KMS-11 (cell line): ENCODE results near the gene ZFYVE9.
A peak's percentile ranks its signal among the peaks of the same experiment; 100 is the strongest.

Source experiments
- H2AFZ ChIP-seq: fragments of 200-600 bp; sonication (generic); 2 replicates; pipeline ENCODE4 v1.6.1; 2016; ENCODE audit warnings: antibody characterized with exemption, mixed run types, low read depth
- H3K27ac ChIP-seq: fragments of 200-600 bp; sonication (generic); 2 replicates; pipeline ENCODE4 v1.6.1; 2016; ENCODE audit warnings: mild to moderate bottlenecking, mixed run types
- H3K27me3 ChIP-seq: fragments of 200-600 bp; sonication (generic); 2 replicates; pipeline ENCODE4 v1.6.1; 2017; ENCODE audit warnings: mild to moderate bottlenecking, low read depth, mixed run types, moderate library complexity; ENCODE audit not compliant: insufficient read depth
- H3K36me3 ChIP-seq: fragments of 200-600 bp; sonication (generic); 2 replicates; pipeline ENCODE4 v1.6.1; 2017; ENCODE audit warnings: mild to moderate bottlenecking, mixed run types; ENCODE audit not compliant: insufficient read depth
- H3K4me1 ChIP-seq: fragments of 200-600 bp; sonication (generic); 2 replicates; pipeline ENCODE4 v1.6.1; 2016; ENCODE audit warnings: mild to moderate bottlenecking, low read depth, mixed run types; ENCODE audit not compliant: poor library complexity, severe bottlenecking
- H3K4me2 ChIP-seq: fragments of 200-600 bp; sonication (generic); 2 replicates; pipeline ENCODE4 v1.7.0; 2016; ENCODE audit warnings: mild to moderate bottlenecking, mixed run types
- H3K4me3 ChIP-seq: fragments of 200-600 bp; sonication (generic); IDR thresholded peaks from 2 replicates; pipeline ENCODE4 v1.6.1; 2017; ENCODE audit warnings: low read depth, low read length, mixed read lengths; ENCODE audit not compliant: insufficient read depth
- H3K79me2 ChIP-seq: fragments of 200-600 bp; sonication (generic); 2 replicates; pipeline ENCODE4 v1.6.1; 2016; ENCODE audit warnings: low read depth, mixed run types; ENCODE audit not compliant: insufficient read depth
- H3K9ac ChIP-seq: fragments of 200-600 bp; sonication (generic); 2 replicates; pipeline ENCODE4 v1.6.1; 2016; ENCODE audit warnings: mild to moderate bottlenecking, mixed run types
- H4K20me1 ChIP-seq: fragments of 200-600 bp; sonication (generic); 2 replicates; pipeline ENCODE4 v1.6.1; 2016; ENCODE audit warnings: mild to moderate bottlenecking, mixed run types; ENCODE audit not compliant: insufficient read depth
- TF ChIP-seq, protein P1 (sequence below): fragments of 200-600 bp; sonication (generic); conservative IDR thresholded peaks from 2 replicates; pipeline ENCODE4 v1.6.1; 2017; ENCODE audit warnings: low read depth, mild to moderate bottlenecking, antibody characterized with exemption, low read length, moderate library complexity, mixed read lengths

Gene ZFYVE9

DNA sequence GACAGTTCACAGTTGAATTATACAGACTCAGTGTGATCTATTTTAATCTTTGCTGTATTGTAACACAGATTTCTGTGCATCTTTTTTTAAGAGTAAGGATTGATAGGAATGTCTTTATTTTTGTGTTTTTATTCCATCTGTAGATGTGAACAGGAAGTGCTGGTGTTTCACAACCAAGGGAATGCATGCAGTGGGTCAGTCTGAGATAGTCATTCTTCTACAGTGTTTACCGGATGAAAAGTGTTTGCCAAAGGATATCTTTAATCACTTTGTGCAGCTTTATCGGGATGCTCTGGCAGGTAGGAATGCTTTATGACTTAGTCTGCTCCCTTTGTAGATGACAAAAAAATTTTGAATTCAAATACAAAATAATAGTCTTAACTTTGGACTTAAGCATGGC, 139.6 kb downstream of the ZFYVE9 start:
- Histone ChIP-seq H3K9ac (no peak overlapping the region), H3K36me3 (no peaks in the 10 kb centered on the region), H3K4me2 (no peak overlapping the region), H4K20me1 (no peaks in the 10 kb centered on the region), H3K27me3 (no peaks in the 10 kb centered on the region), H3K27ac (no peak overlapping the region), H2AFZ (no peak overlapping the region), H3K4me1 (no peaks in the 10 kb centered on the region), H3K79me2 (no peaks in the 10 kb centered on the region), H3K4me3 (no peak overlapping the region)
- TF ChIP-seq, protein P1, sequence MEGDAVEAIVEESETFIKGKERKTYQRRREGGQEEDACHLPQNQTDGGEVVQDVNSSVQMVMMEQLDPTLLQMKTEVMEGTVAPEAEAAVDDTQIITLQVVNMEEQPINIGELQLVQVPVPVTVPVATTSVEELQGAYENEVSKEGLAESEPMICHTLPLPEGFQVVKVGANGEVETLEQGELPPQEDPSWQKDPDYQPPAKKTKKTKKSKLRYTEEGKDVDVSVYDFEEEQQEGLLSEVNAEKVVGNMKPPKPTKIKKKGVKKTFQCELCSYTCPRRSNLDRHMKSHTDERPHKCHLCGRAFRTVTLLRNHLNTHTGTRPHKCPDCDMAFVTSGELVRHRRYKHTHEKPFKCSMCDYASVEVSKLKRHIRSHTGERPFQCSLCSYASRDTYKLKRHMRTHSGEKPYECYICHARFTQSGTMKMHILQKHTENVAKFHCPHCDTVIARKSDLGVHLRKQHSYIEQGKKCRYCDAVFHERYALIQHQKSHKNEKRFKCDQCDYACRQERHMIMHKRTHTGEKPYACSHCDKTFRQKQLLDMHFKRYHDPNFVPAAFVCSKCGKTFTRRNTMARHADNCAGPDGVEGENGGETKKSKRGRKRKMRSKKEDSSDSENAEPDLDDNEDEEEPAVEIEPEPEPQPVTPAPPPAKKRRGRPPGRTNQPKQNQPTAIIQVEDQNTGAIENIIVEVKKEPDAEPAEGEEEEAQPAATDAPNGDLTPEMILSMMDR = no peak

DNA sequence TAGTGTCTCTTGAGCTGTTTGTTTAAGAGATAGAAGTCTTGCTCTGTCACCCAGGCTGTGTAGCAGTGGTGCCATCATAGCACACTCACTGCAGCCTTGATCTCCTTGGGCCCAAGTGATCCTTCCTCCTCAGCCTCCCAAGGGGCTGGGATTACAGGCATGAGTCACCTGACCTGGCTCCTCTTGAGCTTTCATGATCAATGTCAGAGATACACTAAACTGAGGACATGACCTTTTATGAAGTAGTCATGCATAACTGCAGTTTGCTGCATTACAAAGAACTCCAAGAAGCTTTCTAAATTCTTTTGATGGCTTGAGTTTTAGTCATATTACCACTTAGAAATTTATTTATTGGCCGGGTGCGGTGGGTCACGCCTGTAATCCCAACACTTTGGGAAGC, 146.4 kb downstream of the ZFYVE9 start:
- no peaks in the 10 kb centered on the region for H3K79me2 ChIP-seq
- no peak overlapping the region for H2AFZ ChIP-seq
- no peak overlapping the region for H3K27ac ChIP-seq
- no peak overlapping the region for H3K4me2 ChIP-seq
- no peaks in the 10 kb centered on the region for H3K27me3 ChIP-seq
- H4K20me1 ChIP-seq = no peaks in the 10 kb centered on the region
- H3K36me3 ChIP-seq = no peaks in the 10 kb centered on the region
- no peak overlapping the region for H3K4me3 ChIP-seq
- no peaks in the 10 kb centered on the region for H3K4me1 ChIP-seq
- no peak overlapping the region for H3K9ac ChIP-seq
- TF ChIP-seq, protein P1 = no peak

DNA sequence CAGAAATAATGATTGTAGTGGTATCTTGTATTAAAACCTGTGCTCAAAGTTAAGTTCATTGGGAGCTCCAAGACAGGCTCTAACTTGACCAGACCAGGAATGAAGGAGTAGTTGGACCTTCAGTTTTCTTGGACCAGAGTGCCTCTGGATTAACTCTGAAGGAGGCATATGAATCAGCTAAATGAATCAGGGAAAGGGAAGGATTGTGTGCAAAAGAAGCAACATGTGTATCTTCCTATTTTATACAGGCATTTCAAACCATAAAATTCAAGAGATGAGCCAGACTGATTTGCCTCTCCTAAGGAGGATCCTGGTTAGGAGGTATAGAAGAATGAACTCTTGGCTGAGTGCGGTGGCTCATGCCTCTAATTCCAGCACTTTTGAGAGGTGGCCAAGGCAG, 152.7 kb downstream of the ZFYVE9 start:
- Histone ChIP-seq H3K27ac (no peak overlapping the region), H3K79me2 (no peaks in the 10 kb centered on the region), H3K27me3 (no peaks in the 10 kb centered on the region), H4K20me1 (no peaks in the 10 kb centered on the region), H3K4me3 (no peak overlapping the region), H3K4me2 (no peak overlapping the region), H3K36me3 (no peaks in the 10 kb centered on the region), H3K4me1 (no peaks in the 10 kb centered on the region), H2AFZ (no peak overlapping the region), H3K9ac (no peak overlapping the region)
- TF ChIP-seq, protein P1 = no peak

DNA sequence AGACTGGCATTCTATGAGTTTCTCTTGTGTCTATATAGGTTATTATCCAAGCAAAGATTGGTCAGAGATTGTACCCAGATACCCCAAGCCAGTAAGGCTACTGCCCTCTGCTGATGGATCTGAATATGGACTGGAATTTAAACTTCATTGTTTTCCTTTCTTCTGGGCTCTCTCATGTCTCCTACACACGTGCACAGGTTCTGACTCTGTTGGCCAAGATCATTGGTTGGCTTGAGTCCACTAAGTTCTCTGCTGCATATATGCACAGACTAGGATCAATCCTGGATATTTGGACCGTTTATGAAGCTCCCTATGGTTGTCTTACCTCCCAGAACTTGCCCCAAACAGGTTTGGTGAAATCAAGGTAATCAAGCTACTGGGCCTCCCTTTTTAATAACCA, 154.5 kb downstream of the ZFYVE9 start:
- Histone ChIP-seq H3K9ac (no peak overlapping the region), H3K4me1 (no peaks in the 10 kb centered on the region), H3K4me3 (no peak overlapping the region), H3K36me3 (no peaks in the 10 kb centered on the region), H2AFZ (peak overlapping the region; percentile 14; the same call in 1 of the 2 replicates), H3K27ac (no peak overlapping the region), H3K27me3 (no peaks in the 10 kb centered on the region), H4K20me1 (no peaks in the 10 kb centered on the region), H3K4me2 (no peak overlapping the region), H3K79me2 (no peaks in the 10 kb centered on the region)
- TF ChIP-seq, protein P1 = peak; percentile 93
